ENCODE results near the gene PALM3. TPM values are rescaled to one million over a fixed set of nuclear protein-coding genes. Genes with fewer than 3 reads are reported as not detected.

The PALM3 gene
- total RNA-seq, 4 donors from 2014 or later, result 0.55 to 4.3 TPM; not detected in 2

- TF ChIP-seq CTCF (IDR thresholded peaks at IDR 0.05), result no peak
- TF ChIP-seq POLR2A (IDR thresholded peaks at IDR 0.05), result no peak
- Histone ChIP-seq H3K9me3 (no peaks in the 10 kb centered on the region), H3K27me3 (peaks cover 0 to 8% of the 10 kb centered on the region in 2 donors), H3K4me1 (peaks cover 0 to 7% of the 10 kb centered on the region in 2 donors), H3K27ac (no peak overlapping the region), H3K4me3 (no peak overlapping the region), H3K36me3 (no peaks in the 10 kb centered on the region)
- DNase-seq, result no peak
- intact Hi-C loops (cut with DNase I; ENCODE audit: low total_unique reads), result no loop called here
Observed at GRCh38 chr19:14056069-14056666, 5.7 kb downstream of the PALM3 start.

- H3K36me3 ChIP-seq, result no peaks in the 10 kb centered on the region
- intact Hi-C loops (cut with DNase I; ENCODE audit: low total_unique reads), result no loop called here
- TF ChIP-seq POLR2A (IDR thresholded peaks at IDR 0.05), result no peak
- TF ChIP-seq CTCF (IDR thresholded peaks at IDR 0.05), result no peak
Observed at GRCh38 chr19:14055396-14055795, 6.5 kb downstream of the PALM3 start.

GRCh38 chr19:14054721-14055120 is 7.2 kb downstream of the PALM3 start:
- intact Hi-C loops (cut with DNase I; ENCODE audit: low total_unique reads), result no loop called here
- Histone ChIP-seq H3K36me3 (no peaks in the 10 kb centered on the region), H3K4me1 (peaks cover 0 to 7% of the 10 kb centered on the region in 2 donors), H3K27ac (no peak overlapping the region), H3K9me3 (no peaks in the 10 kb centered on the region), H3K27me3 (peaks cover 0 to 2% of the 10 kb centered on the region in 2 donors), H3K4me3 (no peak overlapping the region)
- TF ChIP-seq CTCF (IDR thresholded peaks at IDR 0.05) (no peak), POLR2A (IDR thresholded peaks at IDR 0.05) (no peak)
- DNase-seq, result no peak

More at GRCh38 chr19:14055396-14055795, 6.5 kb downstream of the PALM3 start:
- H3K27me3 ChIP-seq, result peaks cover 0 to 8% of the 10 kb centered on the region in 2 donors
- H3K9me3 ChIP-seq, result no peaks in the 10 kb centered on the region
- no peak overlapping the region for H3K4me3 ChIP-seq
- H3K4me1 ChIP-seq, result peaks cover 0 to 7% of the 10 kb centered on the region in 2 donors
- no peak for DNase-seq
- no peak overlapping the region for H3K27ac ChIP-seq

GRCh38 chr19:14054099-14054498 is 7.8 kb downstream of the PALM3 start:
- peaks cover 0 to 7% of the 10 kb centered on the region in 2 donors for H3K4me1 ChIP-seq
- H3K27me3 ChIP-seq, result no peaks in the 10 kb centered on the region
- no peak for DNase-seq
- H3K4me3 ChIP-seq, result no peak overlapping the region
- TF ChIP-seq POLR2A (IDR thresholded peaks at IDR 0.05) (no peak), CTCF (IDR thresholded peaks at IDR 0.05) (no peak)
- no peaks in the 10 kb centered on the region for H3K9me3 ChIP-seq
- no peaks in the 10 kb centered on the region for H3K36me3 ChIP-seq
- H3K27ac ChIP-seq, result no peak overlapping the region
- intact Hi-C loops (cut with DNase I; ENCODE audit: low total_unique reads), result no loop called here

GRCh38 chr19:14053500-14053899 is 8.4 kb downstream of the PALM3 start:
- DNase-seq, result no peak
- H3K36me3 ChIP-seq, result no peaks in the 10 kb centered on the region
- intact Hi-C loops (cut with DNase I; ENCODE audit: low total_unique reads), result no loop called here

More at GRCh38 chr19:14053500-14053899, 8.4 kb downstream of the PALM3 start:
- no peak overlapping the region for H3K27ac ChIP-seq
- H3K4me1 ChIP-seq, result peaks cover 0 to 7% of the 10 kb centered on the region in 2 donors
- H3K4me3 ChIP-seq, result no peak overlapping the region
- H3K9me3 ChIP-seq, result no peaks in the 10 kb centered on the region
- H3K27me3 ChIP-seq, result no peaks in the 10 kb centered on the region
- TF ChIP-seq CTCF (IDR thresholded peaks at IDR 0.05), result no peak
- no peak for TF ChIP-seq POLR2A (IDR thresholded peaks at IDR 0.05)
